Hematopoietic multipotent progenitor cell treated with erythropoietin and hydrocortisone succinate and interleukin-3 and kit ligand, for 4 days (in vitro differentiated cells): ENCODE data around the gene NAALADL1.
A peak's percentile ranks its signal among the peaks of the same experiment; 100 is the strongest.
"Not testable (repeated sequence)": the region's sequence is repeated elsewhere in the genome, so short reads cannot be mapped to it uniquely, and the experiment has no call there.

Source experiments
- DNase-seq: peaks from one replicate; pipeline ENCODE4 v3.0.0-alpha.2; 2015

The NAALADL1 gene

GRCh38 chr11:65013130-65013887, 45.0 kb downstream of the NAALADL1 start:
- peak; percentile 97 for DNase-seq

- no peak for DNase-seq
Observed at GRCh38 chr11:65008873-65009272, 49.5 kb downstream of the NAALADL1 start.

- no peak for DNase-seq
Observed at GRCh38 chr11:65008016-65008415, 50.3 kb downstream of the NAALADL1 start.

GRCh38 chr11:65003968-65004367, 54.4 kb downstream of the NAALADL1 start:
- DNase-seq: not testable (repeated sequence)

GRCh38 chr11:65003282-65003681, 55.1 kb downstream of the NAALADL1 start:
- peak; percentile 33 for DNase-seq

- no peak for DNase-seq
Observed at GRCh38 chr11:65002706-65003105, 55.6 kb downstream of the NAALADL1 start.

GRCh38 chr11:64999478-64999877, 58.9 kb downstream of the NAALADL1 start:
- no peak for DNase-seq

- DNase-seq: no peak
Observed at GRCh38 chr11:64998690-64999431, 59.5 kb downstream of the NAALADL1 start.

GRCh38 chr11:64998141-64998540, 60.2 kb downstream of the NAALADL1 start:
- DNase-seq: no peak

GRCh38 chr11:64996710-64997380, 61.5 kb downstream of the NAALADL1 start, which contains the start of gene BATF2:
Gene BATF2 (minus strand): TSS chr11:64996971. CDS start chr11:64996914, 57 bp downstream.
- DNase-seq: peak; percentile 80

- DNase-seq: no peak
Observed at GRCh38 chr11:64996327-64996709, 62.0 kb downstream of the NAALADL1 start.
